Measurements from ENCODE around the gene SPECC1.

DNA sequence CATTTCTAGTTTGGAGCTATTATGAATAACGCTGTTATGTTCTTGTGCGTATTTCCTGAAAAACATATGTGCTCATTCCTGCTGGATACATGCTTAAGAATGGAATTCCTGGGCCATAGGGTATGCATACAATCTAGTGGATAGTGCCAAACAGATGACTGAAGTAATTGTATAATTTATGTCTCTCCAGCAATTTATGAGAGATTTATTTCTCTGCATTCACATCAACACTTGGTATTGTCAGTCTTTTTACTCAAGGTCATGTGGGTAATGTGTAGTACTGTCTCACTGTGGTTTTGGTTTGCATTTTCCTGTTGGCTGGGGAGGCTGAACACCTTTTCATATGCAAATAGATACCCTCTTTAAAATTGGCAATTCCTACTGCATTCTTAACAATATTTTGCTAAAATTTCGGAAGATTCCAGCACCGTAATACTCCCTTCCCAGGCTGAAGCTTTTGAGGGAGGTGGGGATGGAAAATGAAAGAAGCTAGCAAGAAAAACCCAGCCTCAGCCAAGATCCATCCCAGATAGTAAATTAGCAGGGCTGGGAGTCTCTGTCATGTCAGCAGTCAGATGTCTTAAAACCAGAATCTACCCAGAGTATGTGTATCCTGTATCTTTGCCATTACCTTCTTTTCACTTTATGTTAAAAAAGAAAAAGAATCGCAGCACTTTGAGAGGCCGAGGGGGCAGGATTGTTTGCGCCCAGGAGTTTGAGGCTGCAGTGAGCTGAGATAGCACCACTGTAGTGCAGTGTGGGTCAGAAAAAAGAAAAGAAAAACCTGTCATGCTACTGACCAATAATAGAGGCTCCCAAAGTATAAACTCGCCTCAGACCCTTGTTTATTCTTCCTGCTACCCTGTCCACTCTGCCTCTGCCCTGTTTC, 253.3 kb downstream of the SPECC1 start:
- TF ChIP-seq, protein P1, sequence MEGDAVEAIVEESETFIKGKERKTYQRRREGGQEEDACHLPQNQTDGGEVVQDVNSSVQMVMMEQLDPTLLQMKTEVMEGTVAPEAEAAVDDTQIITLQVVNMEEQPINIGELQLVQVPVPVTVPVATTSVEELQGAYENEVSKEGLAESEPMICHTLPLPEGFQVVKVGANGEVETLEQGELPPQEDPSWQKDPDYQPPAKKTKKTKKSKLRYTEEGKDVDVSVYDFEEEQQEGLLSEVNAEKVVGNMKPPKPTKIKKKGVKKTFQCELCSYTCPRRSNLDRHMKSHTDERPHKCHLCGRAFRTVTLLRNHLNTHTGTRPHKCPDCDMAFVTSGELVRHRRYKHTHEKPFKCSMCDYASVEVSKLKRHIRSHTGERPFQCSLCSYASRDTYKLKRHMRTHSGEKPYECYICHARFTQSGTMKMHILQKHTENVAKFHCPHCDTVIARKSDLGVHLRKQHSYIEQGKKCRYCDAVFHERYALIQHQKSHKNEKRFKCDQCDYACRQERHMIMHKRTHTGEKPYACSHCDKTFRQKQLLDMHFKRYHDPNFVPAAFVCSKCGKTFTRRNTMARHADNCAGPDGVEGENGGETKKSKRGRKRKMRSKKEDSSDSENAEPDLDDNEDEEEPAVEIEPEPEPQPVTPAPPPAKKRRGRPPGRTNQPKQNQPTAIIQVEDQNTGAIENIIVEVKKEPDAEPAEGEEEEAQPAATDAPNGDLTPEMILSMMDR (conservative IDR thresholded peaks at IDR 0.05; ENCODE audit: low read depth, low read length) = no peak
- no peak for TF ChIP-seq EZH2 (IDR thresholded peaks at IDR 0.05; ENCODE audit: low read length, unreplicated experiment)
- no peak for TF ChIP-seq EZH2phosphoT487 (IDR thresholded peaks at IDR 0.05; ENCODE audit: borderline replicate concordance, low read length)

Data from PC-3 (cell line).